Osteoblast (primary cell): Measurements from ENCODE around the gene SLC8A2. TPM values are rescaled to one million over a fixed set of nuclear protein-coding genes. Genes with fewer than 3 reads are reported as not detected.

Experiments
- DNase-seq: peaks from one replicate; pipeline ENCODE4 v3.0.0; 2011; ENCODE audit warnings: low spot score, mixed read lengths; ENCODE audit not compliant: insufficient read length; ENCODE audit errors: missing footprints
- H2AFZ ChIP-seq: 2 replicates; pipeline ENCODE4 v1.6.0; 2011; ENCODE audit warnings: mild to moderate bottlenecking, low read length
- H3K27ac ChIP-seq: 2 replicates; pipeline ENCODE4 v1.5.1; 2011; ENCODE audit warnings: mild to moderate bottlenecking, low read depth, low read length, moderate library complexity
- H3K27me3 ChIP-seq: 2 replicates; pipeline ENCODE4 v1.6.0; 2012; ENCODE audit warnings: mild to moderate bottlenecking, control low read depth, inconsistent platforms, low read length, moderate library complexity; ENCODE audit not compliant: insufficient read depth
- H3K36me3 ChIP-seq: 2 replicates; pipeline ENCODE4 v1.5.1; 2011; ENCODE audit warnings: mild to moderate bottlenecking, low read length, control low read depth, moderate library complexity; ENCODE audit not compliant: insufficient read depth
- H3K4me1 ChIP-seq: 2 replicates; pipeline ENCODE4 v1.5.1; 2011; ENCODE audit warnings: mild to moderate bottlenecking, low read length, control low read depth, moderate library complexity; ENCODE audit not compliant: insufficient read depth
- H3K4me2 ChIP-seq: 2 replicates; pipeline ENCODE4 v1.6.0; 2011; ENCODE audit warnings: mild to moderate bottlenecking, low read length; ENCODE audit not compliant: insufficient read depth
- H3K4me3 ChIP-seq: fragments of 200-600 bp; sonication (generic); 3 replicates; pipeline ENCODE4 v1.5.1; 2012; ENCODE audit warnings: mild to moderate bottlenecking, low read length, inconsistent platforms; ENCODE audit not compliant: insufficient read depth
- H3K79me2 ChIP-seq: 2 replicates; pipeline ENCODE4 v1.6.0; 2012; ENCODE audit warnings: mild to moderate bottlenecking, low read length, control low read depth, inconsistent platforms; ENCODE audit not compliant: insufficient read depth
- H3K9me3 ChIP-seq: 2 replicates; pipeline ENCODE4 v1.5.1; 2011; ENCODE audit warnings: low read depth, low read length, control low read depth
- H4K20me1 ChIP-seq: 2 replicates; pipeline ENCODE4 v1.6.0; 2012; ENCODE audit warnings: mild to moderate bottlenecking, low read length, control low read depth; ENCODE audit not compliant: insufficient read depth
- CTCF ChIP-seq: IDR thresholded peaks from 2 replicates; pipeline ENCODE4 v1.5.1; 2011; ENCODE audit warnings: mild to moderate bottlenecking, low read depth, low read length, moderate library complexity; ENCODE audit errors: extremely low read depth
- total RNA-seq: library from RNA; depleted of rRNA; stranded (reverse); fragments of >200 nt; gene quantifications from 2 replicates; pipeline ENCODE4 v1.2.3, GENCODE V29; 2012

The SLC8A2 gene
- total RNA-seq, 1 donor: 0.36 TPM

GRCh38 chr19:47437500-47437899 is 34.2 kb downstream of the SLC8A2 start:
- Histone ChIP-seq H3K4me3 (no peak overlapping the region), H3K36me3 (no peaks in the 10 kb centered on the region), H3K4me1 (no peaks in the 10 kb centered on the region), H3K27ac (no peak overlapping the region), H3K79me2 (no peaks in the 10 kb centered on the region), H3K4me2 (no peak overlapping the region), H2AFZ (no peak overlapping the region), H3K9me3 (no peaks in the 10 kb centered on the region), H3K27me3 (peaks cover 5% of the 10 kb centered on the region), H4K20me1 (no peaks in the 10 kb centered on the region)
- no peak for TF ChIP-seq CTCF
- no peak for DNase-seq

GRCh38 chr19:47436712-47437401 is 34.8 kb downstream of the SLC8A2 start:
- H2AFZ ChIP-seq: no peak overlapping the region
- H3K4me2 ChIP-seq: no peak overlapping the region
- H3K36me3 ChIP-seq: no peaks in the 10 kb centered on the region
- no peaks in the 10 kb centered on the region for H3K4me1 ChIP-seq
- peaks cover 5% of the 10 kb centered on the region for H3K27me3 ChIP-seq
- peak; percentile 93 for DNase-seq
- TF ChIP-seq CTCF: peak; percentile 81
- no peaks in the 10 kb centered on the region for H4K20me1 ChIP-seq
- H3K4me3 ChIP-seq: no peak overlapping the region
- no peaks in the 10 kb centered on the region for H3K79me2 ChIP-seq
- H3K9me3 ChIP-seq: no peaks in the 10 kb centered on the region
- H3K27ac ChIP-seq: no peak overlapping the region

GRCh38 chr19:47435883-47436417 is 35.7 kb downstream of the SLC8A2 start:
- H2AFZ ChIP-seq: no peak overlapping the region
- no peaks in the 10 kb centered on the region for H4K20me1 ChIP-seq
- H3K79me2 ChIP-seq: no peaks in the 10 kb centered on the region
- no peak overlapping the region for H3K4me2 ChIP-seq
- H3K36me3 ChIP-seq: no peaks in the 10 kb centered on the region
- TF ChIP-seq CTCF: no peak
- H3K27ac ChIP-seq: no peak overlapping the region
- peak; percentile 41 for DNase-seq
- no peaks in the 10 kb centered on the region for H3K4me1 ChIP-seq
- no peak overlapping the region for H3K4me3 ChIP-seq
- H3K9me3 ChIP-seq: no peaks in the 10 kb centered on the region
- H3K27me3 ChIP-seq: peaks cover 4% of the 10 kb centered on the region

- Histone ChIP-seq H3K4me2 (no peak overlapping the region), H3K27me3 (peaks cover 2% of the 10 kb centered on the region), H3K4me1 (peaks cover 3% of the 10 kb centered on the region), H3K4me3 (no peak overlapping the region), H3K36me3 (no peaks in the 10 kb centered on the region), H3K79me2 (no peaks in the 10 kb centered on the region), H3K27ac (no peak overlapping the region), H2AFZ (no peak overlapping the region), H4K20me1 (no peaks in the 10 kb centered on the region), H3K9me3 (no peaks in the 10 kb centered on the region)
- no peak for DNase-seq
- TF ChIP-seq CTCF: no peak
Measured at GRCh38 chr19:47435196-47435595, 36.5 kb downstream of the SLC8A2 start.
